Kidney (tissue), 14 donors: ENCODE data around the gene CYTL1. TPM values are rescaled to one million over a fixed set of nuclear protein-coding genes. Genes with fewer than 3 reads are reported as not detected.

Source experiments
- DNase-seq, 5 donors: peaks; one replicate each; pipeline ENCODE4 v3.0.0-alpha.2; 2013 to 2020
- FAIRE-seq: peaks from 2 replicates; lab custom pipeline; 2012; peaks lifted over from hg19 to GRCh38; lab: Jason Lieb, UNC
- H3K27ac ChIP-seq, 2 donors: one replicate each; pipeline ENCODE4 v1.7.0; 2013; ENCODE audit warnings: low read depth in 2 of 2, low read length in 2 of 2, inconsistent platforms in 1 of 2
- H3K27me3 ChIP-seq: one replicate; pipeline ENCODE4 v1.7.1; 2013; ENCODE audit warnings: low read length, inconsistent platforms; ENCODE audit not compliant: control insufficient read depth, insufficient read depth
- H3K36me3 ChIP-seq, 3 donors: one replicate each; pipeline versions ENCODE4 v1.7.0 to v1.7.1; 2013; ENCODE audit warnings: low read length in 3 of 3, control low read depth in 1 of 3, inconsistent platforms in 1 of 3; ENCODE audit not compliant: insufficient read depth in 3 of 3, control insufficient read depth in 2 of 3
- H3K4me1 ChIP-seq, 3 donors: one replicate each; pipeline versions ENCODE4 v1.7.0 to v1.7.1; 2013; ENCODE audit warnings: low read length in 3 of 3, inconsistent platforms in 1 of 3, low read depth in 1 of 3; ENCODE audit not compliant: control insufficient read depth in 2 of 3, insufficient read depth in 2 of 3
- H3K4me3 ChIP-seq, 3 donors: one replicate each; pipeline versions ENCODE4 v1.7.0 to v1.8.1; 2013; ENCODE audit warnings: low read length in 3 of 3, control low read depth in 1 of 3, inconsistent platforms in 1 of 3
- H3K9ac ChIP-seq, 3 donors: one replicate each; pipeline versions ENCODE4 v1.7.0 to v1.7.1; 2013; ENCODE audit warnings: low read length in 3 of 3, control low read depth in 1 of 3, inconsistent platforms in 1 of 3
- H3K9me3 ChIP-seq, 3 donors: one replicate each; pipeline versions ENCODE4 v1.7.0 to v1.7.1; 2013; ENCODE audit warnings: low read length in 3 of 3, control low read depth in 1 of 3, inconsistent platforms in 1 of 3; ENCODE audit not compliant: control insufficient read depth in 2 of 3, insufficient read depth in 1 of 3
- CTCF ChIP-seq: IDR thresholded peaks from 3 replicates; pipeline ENCODE4 v1.5.1; 2012; ENCODE audit warnings: mild to moderate bottlenecking, moderate library complexity, borderline replicate concordance; ENCODE audit not compliant: insufficient read depth; ENCODE audit errors: extremely low read depth
- intact Hi-C: fragments of 100-400 bp; cut with DNase I; formaldehyde crosslinking; loops from one replicate; pipeline ENCODE4 v1.11.1; 2022
- polyA plus RNA-seq: library from polyadenylated mRNA; stranded (reverse); fragments of 350-450 nt; fragmentation: Illumina TruSeq; extraction: RNeasy Lipid Tissue Mini Kit (QIAGEN cat#74804); gene quantifications from one replicate; pipeline ENCODE4 v1.2.3, GENCODE V29; 2014; ENCODE audit warnings: low read depth, low replicate concordance; ENCODE audit not compliant: insufficient read depth
- total RNA-seq: library from RNA; stranded (reverse); fragmentation: NEBNext Ultra II Directional; extraction: Animal tissue kit (Norgen Biotek cat#: 25700); gene quantifications from one replicate; pipeline ENCODE4 v1.2.1, GENCODE V29; 2021
- donor health status: control.
- donor health status: control.
- donor health status: control.
- donor health status: control.
- donor health status: control.
- donor health status: DM: yes; HTN: yes; CAD: no.
- donor health status: Normal renal cell carcinoma (clear cell type).

The CYTL1 gene
- total and polyA plus RNA-seq, 2 donors from 2014 or later: 1.7 TPM; not detected in 1

- intact Hi-C loops: no loop called here
- Histone ChIP-seq H3K9me3 (no peaks in the 10 kb centered on the region), H3K4me3 (peak overlapping the region in 2 of 3 donors; percentile 77 to 85), H3K36me3 (no peaks in the 10 kb centered on the region), H3K9ac (peak overlapping the region in 1 of 3 donors; percentile 27), H3K27ac (peak overlapping the region in 1 of 2 donors; percentile 29), H3K27me3 (peaks cover 3% of the 10 kb centered on the region), H3K4me1 (peaks cover 0 to 26% (median 17%) of the 10 kb centered on the region in 3 donors)
- FAIRE-seq (no peak), DNase-seq (no peak)
- no peak for TF ChIP-seq CTCF
These were observed 33.6 kb upstream of the CYTL1 start for GRCh38 chr4:5052726-5053425.

GRCh38 chr4:5052204-5052702, 33.0 kb upstream of the CYTL1 start:
- intact Hi-C loops: no loop called here
- no peak for TF ChIP-seq CTCF
- Histone ChIP-seq H3K27ac (peak overlapping the region; percentile 7 to 22), H3K27me3 (peaks cover 3% of the 10 kb centered on the region), H3K36me3 (no peaks in the 10 kb centered on the region), H3K4me3 (peak overlapping the region in 2 of 3 donors; percentile 77 to 85), H3K9me3 (no peaks in the 10 kb centered on the region), H3K9ac (peak overlapping the region in 1 of 3 donors; percentile 40), H3K4me1 (peaks cover 0 to 26% (median 17%) of the 10 kb centered on the region in 3 donors)
- DNase-seq (peak in 1 of 5 donors; percentile 16), FAIRE-seq (no peak)

GRCh38 chr4:5051278-5052203, 32.3 kb upstream of the CYTL1 start, which contains the start of gene STK32B:
Gene STK32B (plus strand): TSS chr4:5051480.
- intact Hi-C loops: no loop called here
- peak within 1 kb of the TSS in 2 of 3 donors; percentile 68 for H3K9ac ChIP-seq
- H3K36me3 ChIP-seq: no peaks in the 10 kb centered on the region
- DNase-seq (peak; percentile 60 to 90 (median 65)), FAIRE-seq (no peak)
- H3K4me1 ChIP-seq: peaks cover 0 to 26% (median 17%) of the 10 kb centered on the region in 3 donors
- no peaks in the 10 kb centered on the region for H3K9me3 ChIP-seq
- H3K27ac ChIP-seq: peak within 1 kb of the TSS; percentile 22 to 27
- TF ChIP-seq CTCF: no peak
- peak within 1 kb of the TSS; percentile 52 to 85 (median 77) for H3K4me3 ChIP-seq
- peaks cover 3% of the 10 kb centered on the region for H3K27me3 ChIP-seq
